K562 (cell line): ENCODE measurements around the gene RPF1. TPM values are rescaled to one million over a fixed set of nuclear protein-coding genes. Genes with fewer than 3 reads are reported as not detected.
A peak's percentile ranks its signal among the peaks of the same experiment; 100 is the strongest.

ENCODE experiments used
- CEBPG ChIP-seq, 3 experiments: fragments of 200-800 bp in 1 of 3; sonication (Bioruptor generic) in 1 of 3; sonication (generic) in 1 of 3; formaldehyde crosslinking in 1 of 3; IDR thresholded peaks in 2 of 3; conservative IDR thresholded peaks in 1 of 3; 2 replicates each; pipeline versions ENCODE4 v1.6.1 to v1.8.0; 2016 to 2022; ENCODE audit warnings: missing compliant biosample characterization in 2 of 3, missing genetic modification characterization in 2 of 3, mild to moderate bottlenecking in 1 of 3, missing genetic modification reagents in 1 of 3
- E2F3 ChIP-seq: fragments of 250-450 bp; sonication (Bioruptor Pico); IDR thresholded peaks from 2 replicates; pipeline ENCODE4 v1.4.0; 2020; ENCODE audit warnings: mild to moderate bottlenecking
- ELF4 ChIP-seq: fragments of 450-650 bp; formaldehyde crosslinking; IDR thresholded peaks from 2 replicates; pipeline ENCODE4 v1.4.0; 2022; ENCODE audit warnings: missing genetic modification characterization
- GABPA ChIP-seq: fragments of 200-800 bp; sonication (Bioruptor generic); conservative IDR thresholded peaks from 2 replicates; pipeline ENCODE4 v1.6.1; 2016; ENCODE audit warnings: low read depth, missing genetic modification characterization, missing compliant biosample characterization
- GATA2 ChIP-seq: sonication (generic); formaldehyde crosslinking; IDR thresholded peaks from 2 replicates; pipeline ENCODE4 v1.4.0; 2020; ENCODE audit warnings: mild to moderate bottlenecking, missing genetic modification reagents
- MAFK ChIP-seq: IDR thresholded peaks from 2 replicates; pipeline ENCODE4 v1.6.1; 2011; ENCODE audit warnings: low read length, improper control_type of control experiment
- MEF2A ChIP-seq: IDR thresholded peaks from 2 replicates; pipeline ENCODE4 v1.6.1; 2011; ENCODE audit warnings: low read depth, mild to moderate bottlenecking, low read length, moderate library complexity; ENCODE audit not compliant: control insufficient read depth
- RCOR1 ChIP-seq, 2 experiments: IDR thresholded peaks; 2 replicates each; pipeline ENCODE4 v1.6.1; 2012; ENCODE audit warnings: low read depth in 2 of 2, low read length in 2 of 2, borderline replicate concordance in 1 of 2, improper control_type of control experiment in 1 of 2
- SFPQ ChIP-seq: fragments of 200-400 bp; formaldehyde crosslinking; IDR thresholded peaks from 2 replicates; pipeline ENCODE4 v1.6.1; 2017; ENCODE audit warnings: mild to moderate bottlenecking, low read depth, low read length, moderate library complexity
- SIRT6 ChIP-seq: IDR thresholded peaks from one replicate; pipeline ENCODE4 v1.6.1; 2012; ENCODE audit warnings: low read depth, mild to moderate bottlenecking, control low read depth, inconsistent platforms, low read length, moderate library complexity
- TCF3 ChIP-seq: sonication (generic); formaldehyde crosslinking; IDR thresholded peaks from 2 replicates; pipeline ENCODE4 v1.4.0; 2020; ENCODE audit warnings: mild to moderate bottlenecking, missing genetic modification reagents
- ZNF174 ChIP-seq: fragments of 250-450 bp; sonication (Bioruptor Pico); IDR thresholded peaks from 2 replicates; pipeline ENCODE4 v1.4.0; 2020; ENCODE audit warnings: mild to moderate bottlenecking
- ZNF511 ChIP-seq: sonication (generic); formaldehyde crosslinking; IDR thresholded peaks from 2 replicates; pipeline ENCODE4 v1.8.0; 2022; ENCODE audit warnings: mild to moderate bottlenecking, missing genetic modification reagents
- ZNF77 ChIP-seq: fragments of 250-450 bp; sonication (Bioruptor Pico); IDR thresholded peaks from 2 replicates; pipeline ENCODE4 v1.5.0; 2020
- polyA plus RNA-seq, 8 experiments: library from polyadenylated mRNA; depleted of rRNA in 4 of 8; stranded (reverse) in 5 of 8; unstranded in 3 of 8; fragments of >200 nt; fragmentation: Nextera tagmentation in 2 of 8; fragmentation: Illumina TruSeq in 1 of 8; extraction: Ambion mirVana in 2 of 8; extraction: Trizol in 1 of 8; gene quantifications; 2 replicates each; pipeline versions ENCODE4 v1.2.1 to v1.2.3, GENCODE V29; 2011 to 2014; ENCODE audit warnings: inconsistent platforms in 1 of 8, missing spikeins in 1 of 8
- total RNA-seq, 7 experiments: library from RNA; depleted of rRNA in 6 of 7; stranded (reverse); fragments of >200 nt in 6 of 7; fragmentation: Illumina TruSeq in 2 of 7; extraction: Trizol in 2 of 7; gene quantifications; 2 replicates each; pipeline versions ENCODE4 v1.2.1 to v1.2.3, GENCODE V29; 2011 to 2021; ENCODE audit warnings: low replicate concordance in 1 of 7
- TF ChIP-seq, protein P1 (sequence below): sonication (generic); formaldehyde crosslinking; IDR thresholded peaks from 2 replicates; pipeline ENCODE4 v1.8.1; 2023; ENCODE audit warnings: mild to moderate bottlenecking, missing genetic modification reagents
- TF ChIP-seq, protein P2 (sequence below): fragments of 250-450 bp; sonication (Bioruptor Pico); IDR thresholded peaks from 2 replicates; pipeline ENCODE4 v1.5.0; 2021

Gene RPF1
- total and polyA plus RNA-seq, 9 of the 15 experiments (the other 6 are each of a cell fraction or from before 2014, with no cell fraction given): 52.4 to 156 (median 90.2) TPM

GRCh38 chr1:84478876-84479868, at the start of gene RPF1 (continued):
- TF ChIP-seq, protein P1, sequence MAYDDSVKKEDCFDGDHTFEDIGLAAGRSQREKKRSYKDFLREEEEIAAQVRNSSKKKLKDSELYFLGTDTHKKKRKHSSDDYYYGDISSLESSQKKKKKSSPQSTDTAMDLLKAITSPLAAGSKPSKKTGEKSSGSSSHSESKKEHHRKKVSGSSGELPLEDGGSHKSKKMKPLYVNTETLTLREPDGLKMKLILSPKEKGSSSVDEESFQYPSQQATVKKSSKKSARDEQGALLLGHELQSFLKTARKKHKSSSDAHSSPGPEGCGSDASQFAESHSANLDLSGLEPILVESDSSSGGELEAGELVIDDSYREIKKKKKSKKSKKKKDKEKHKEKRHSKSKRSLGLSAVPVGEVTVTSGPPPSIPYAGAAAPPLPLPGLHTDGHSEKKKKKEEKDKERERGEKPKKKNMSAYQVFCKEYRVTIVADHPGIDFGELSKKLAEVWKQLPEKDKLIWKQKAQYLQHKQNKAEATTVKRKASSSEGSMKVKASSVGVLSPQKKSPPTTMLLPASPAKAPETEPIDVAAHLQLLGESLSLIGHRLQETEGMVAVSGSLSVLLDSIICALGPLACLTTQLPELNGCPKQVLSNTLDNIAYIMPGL (CRISPR knock-in tag): no peak
- TF ChIP-seq, protein P2, sequence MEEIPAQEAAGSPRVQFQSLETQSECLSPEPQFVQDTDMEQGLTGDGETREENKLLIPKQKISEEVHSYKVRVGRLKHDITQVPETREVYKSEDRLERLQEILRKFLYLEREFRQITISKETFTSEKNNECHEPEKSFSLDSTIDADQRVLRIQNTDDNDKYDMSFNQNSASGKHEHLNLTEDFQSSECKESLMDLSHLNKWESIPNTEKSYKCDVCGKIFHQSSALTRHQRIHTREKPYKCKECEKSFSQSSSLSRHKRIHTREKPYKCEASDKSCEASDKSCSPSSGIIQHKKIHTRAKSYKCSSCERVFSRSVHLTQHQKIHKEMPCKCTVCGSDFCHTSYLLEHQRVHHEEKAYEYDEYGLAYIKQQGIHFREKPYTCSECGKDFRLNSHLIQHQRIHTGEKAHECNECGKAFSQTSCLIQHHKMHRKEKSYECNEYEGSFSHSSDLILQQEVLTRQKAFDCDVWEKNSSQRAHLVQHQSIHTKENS (CRISPR knock-in tag): no peak
- no peak for TF ChIP-seq TCF3 (CRISPR knock-in tag)
- TF ChIP-seq MAFK: no peak
- TF ChIP-seq ZNF511: no peak
- TF ChIP-seq SIRT6: no peak
- TF ChIP-seq ELF4 (CRISPR knock-in tag): peak; percentile 68
- no peak for TF ChIP-seq CEBPG (CRISPR knock-in tag; IDR thresholded peaks at IDR 0.05)
- no peak for TF ChIP-seq CEBPG (tag; conservative IDR thresholded peaks at IDR 0.05 in 1 of 2, IDR thresholded peaks at IDR 0.05 in 1 of 2)
- TF ChIP-seq MEF2A: no peak
- no peak for TF ChIP-seq ZNF77 (CRISPR knock-in tag)
- peak; percentile 21; the same call in 1 of the 2 replicates for TF ChIP-seq GATA2 (CRISPR knock-in tag)
- TF ChIP-seq GABPA (tag): peak; percentile 100
- no peak for TF ChIP-seq SFPQ
- TF ChIP-seq ZNF174: peak; percentile 34; the same call in 1 of the 2 replicates
- no peak for TF ChIP-seq E2F3 (CRISPR knock-in tag)
- no peak for TF ChIP-seq RCOR1 (IDR thresholded peaks at IDR 0.05; ENCODE audit: borderline replicate concordance in 1 of 2, low read depth in 2 of 2, low read length in 2 of 2)
